Measurements from ENCODE around the gene NETO2.

GRCh38 chr16:47136099-47136842, 7.5 kb downstream of the NETO2 start:
- TF ChIP-seq, protein P1, sequence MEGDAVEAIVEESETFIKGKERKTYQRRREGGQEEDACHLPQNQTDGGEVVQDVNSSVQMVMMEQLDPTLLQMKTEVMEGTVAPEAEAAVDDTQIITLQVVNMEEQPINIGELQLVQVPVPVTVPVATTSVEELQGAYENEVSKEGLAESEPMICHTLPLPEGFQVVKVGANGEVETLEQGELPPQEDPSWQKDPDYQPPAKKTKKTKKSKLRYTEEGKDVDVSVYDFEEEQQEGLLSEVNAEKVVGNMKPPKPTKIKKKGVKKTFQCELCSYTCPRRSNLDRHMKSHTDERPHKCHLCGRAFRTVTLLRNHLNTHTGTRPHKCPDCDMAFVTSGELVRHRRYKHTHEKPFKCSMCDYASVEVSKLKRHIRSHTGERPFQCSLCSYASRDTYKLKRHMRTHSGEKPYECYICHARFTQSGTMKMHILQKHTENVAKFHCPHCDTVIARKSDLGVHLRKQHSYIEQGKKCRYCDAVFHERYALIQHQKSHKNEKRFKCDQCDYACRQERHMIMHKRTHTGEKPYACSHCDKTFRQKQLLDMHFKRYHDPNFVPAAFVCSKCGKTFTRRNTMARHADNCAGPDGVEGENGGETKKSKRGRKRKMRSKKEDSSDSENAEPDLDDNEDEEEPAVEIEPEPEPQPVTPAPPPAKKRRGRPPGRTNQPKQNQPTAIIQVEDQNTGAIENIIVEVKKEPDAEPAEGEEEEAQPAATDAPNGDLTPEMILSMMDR (conservative IDR thresholded peaks at IDR 0.05; ENCODE audit: low read depth, low read length): no peak
- TF ChIP-seq EZH2 (IDR thresholded peaks at IDR 0.05; ENCODE audit: low read length, unreplicated experiment): no peak
